ENCODE measurements around the gene CRTAP.
"Not testable (repeated sequence)": the region's sequence is repeated elsewhere in the genome, so short reads cannot be mapped to it uniquely, and the experiment has no call there.

Gene CRTAP

GRCh38 chr3:33074217-33075067 lies 39.4 kb upstream of the CRTAP start:
- Histone ChIP-seq H3K36me3 (ENCODE audit: control insufficient read depth, insufficient read depth, low read length) (peaks cover 3% of the 10 kb centered on the region), H3K27me3 (replicated peaks; ENCODE audit: control insufficient read depth, insufficient read depth, low read length) (no peaks in the 10 kb centered on the region), H3K4me3 (replicated peaks; ENCODE audit: low read depth, low read length) (no peak overlapping the region)
- no peak for DNase-seq (ENCODE audit: extremely low read depth, insufficient read length)
- TF ChIP-seq, protein P1, sequence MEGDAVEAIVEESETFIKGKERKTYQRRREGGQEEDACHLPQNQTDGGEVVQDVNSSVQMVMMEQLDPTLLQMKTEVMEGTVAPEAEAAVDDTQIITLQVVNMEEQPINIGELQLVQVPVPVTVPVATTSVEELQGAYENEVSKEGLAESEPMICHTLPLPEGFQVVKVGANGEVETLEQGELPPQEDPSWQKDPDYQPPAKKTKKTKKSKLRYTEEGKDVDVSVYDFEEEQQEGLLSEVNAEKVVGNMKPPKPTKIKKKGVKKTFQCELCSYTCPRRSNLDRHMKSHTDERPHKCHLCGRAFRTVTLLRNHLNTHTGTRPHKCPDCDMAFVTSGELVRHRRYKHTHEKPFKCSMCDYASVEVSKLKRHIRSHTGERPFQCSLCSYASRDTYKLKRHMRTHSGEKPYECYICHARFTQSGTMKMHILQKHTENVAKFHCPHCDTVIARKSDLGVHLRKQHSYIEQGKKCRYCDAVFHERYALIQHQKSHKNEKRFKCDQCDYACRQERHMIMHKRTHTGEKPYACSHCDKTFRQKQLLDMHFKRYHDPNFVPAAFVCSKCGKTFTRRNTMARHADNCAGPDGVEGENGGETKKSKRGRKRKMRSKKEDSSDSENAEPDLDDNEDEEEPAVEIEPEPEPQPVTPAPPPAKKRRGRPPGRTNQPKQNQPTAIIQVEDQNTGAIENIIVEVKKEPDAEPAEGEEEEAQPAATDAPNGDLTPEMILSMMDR (IDR thresholded peaks at IDR 0.05; ENCODE audit: insufficient read depth, low read length, poor library complexity, severe bottlenecking), result peak; percentile 90

GRCh38 chr3:33075995-33076394 lies 37.8 kb upstream of the CRTAP start:
- no peaks in the 10 kb centered on the region for H3K27me3 ChIP-seq (replicated peaks; ENCODE audit: control insufficient read depth, insufficient read depth, low read length)
- no peak for DNase-seq (ENCODE audit: extremely low read depth, insufficient read length)
- peaks cover 3% of the 10 kb centered on the region for H3K36me3 ChIP-seq (ENCODE audit: control insufficient read depth, insufficient read depth, low read length)
- TF ChIP-seq, protein P1 (IDR thresholded peaks at IDR 0.05; ENCODE audit: insufficient read depth, low read length, poor library complexity, severe bottlenecking), result no peak
- no peak overlapping the region for H3K4me3 ChIP-seq (replicated peaks; ENCODE audit: low read depth, low read length)

GRCh38 chr3:33076952-33077351 lies 36.9 kb upstream of the CRTAP start:
- Histone ChIP-seq H3K4me3 (replicated peaks; ENCODE audit: low read depth, low read length) (no peak overlapping the region), H3K27me3 (replicated peaks; ENCODE audit: control insufficient read depth, insufficient read depth, low read length) (no peaks in the 10 kb centered on the region), H3K36me3 (ENCODE audit: control insufficient read depth, insufficient read depth, low read length) (peaks cover 3% of the 10 kb centered on the region)
- TF ChIP-seq, protein P1 (IDR thresholded peaks at IDR 0.05; ENCODE audit: insufficient read depth, low read length, poor library complexity, severe bottlenecking), result no peak
- no peak for DNase-seq (ENCODE audit: extremely low read depth, insufficient read length)

GRCh38 chr3:33077976-33078375 lies 35.8 kb upstream of the CRTAP start:
- Histone ChIP-seq H3K27me3 (replicated peaks; ENCODE audit: control insufficient read depth, insufficient read depth, low read length) (no peaks in the 10 kb centered on the region), H3K4me3 (replicated peaks; ENCODE audit: low read depth, low read length) (no peak overlapping the region), H3K36me3 (ENCODE audit: control insufficient read depth, insufficient read depth, low read length) (peaks cover 1% of the 10 kb centered on the region)
- TF ChIP-seq, protein P1 (IDR thresholded peaks at IDR 0.05; ENCODE audit: insufficient read depth, low read length, poor library complexity, severe bottlenecking), result no peak
- no peak for DNase-seq (ENCODE audit: extremely low read depth, insufficient read length)

DNA sequence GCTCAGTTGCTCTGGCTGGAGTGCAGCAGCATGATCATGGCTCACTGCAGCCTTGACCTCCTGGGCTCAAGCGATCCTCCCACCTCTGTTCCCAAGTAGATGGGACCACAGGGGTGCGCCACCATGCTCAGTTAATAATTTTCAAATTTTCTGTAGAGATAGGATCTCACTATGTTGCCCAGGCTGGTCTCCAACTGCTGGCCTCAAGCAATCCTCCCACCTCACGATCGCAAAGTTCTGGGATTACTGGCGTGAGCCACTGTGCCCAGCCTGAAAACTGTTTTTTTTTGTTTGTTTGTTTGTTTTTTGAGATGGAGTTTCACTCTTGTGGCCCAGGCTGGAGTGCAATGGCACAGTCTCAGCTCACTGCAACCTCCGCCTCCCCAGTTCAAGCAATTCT lies 34.0 kb upstream of the CRTAP start:
- DNase-seq (ENCODE audit: extremely low read depth, insufficient read length); H3K27me3 ChIP-seq (replicated peaks; ENCODE audit: control insufficient read depth, insufficient read depth, low read length); H3K4me3 ChIP-seq (replicated peaks; ENCODE audit: low read depth, low read length); H3K36me3 ChIP-seq (ENCODE audit: control insufficient read depth, insufficient read depth, low read length): not testable (repeated sequence)

DNA sequence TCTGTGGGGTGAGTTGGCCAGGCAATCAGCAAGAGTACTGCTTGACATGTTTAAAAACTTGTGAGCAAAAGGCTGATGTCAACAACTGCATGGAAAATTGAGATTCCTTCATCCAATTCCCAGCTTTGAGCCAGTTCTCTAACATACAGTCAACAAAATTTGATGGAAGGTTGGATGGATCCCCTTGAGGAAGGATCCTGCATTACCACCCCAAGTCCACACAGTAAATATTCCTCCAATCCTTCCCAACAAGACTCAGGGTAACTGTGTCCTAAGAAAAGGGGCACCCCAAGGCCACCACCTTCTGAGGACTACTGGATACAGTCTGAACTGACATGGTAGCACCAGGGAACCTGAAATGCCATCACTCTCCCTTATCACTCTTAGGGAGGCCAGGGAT lies 32.0 kb upstream of the CRTAP start:
- no peak overlapping the region for H3K4me3 ChIP-seq (replicated peaks; ENCODE audit: low read depth, low read length)
- no peaks in the 10 kb centered on the region; the same call in 1 of the 2 replicates for H3K36me3 ChIP-seq (ENCODE audit: control insufficient read depth, insufficient read depth, low read length)
- DNase-seq (ENCODE audit: extremely low read depth, insufficient read length), result no peak
- TF ChIP-seq, protein P1 (IDR thresholded peaks at IDR 0.05; ENCODE audit: insufficient read depth, low read length, poor library complexity, severe bottlenecking), result no peak
- no peaks in the 10 kb centered on the region for H3K27me3 ChIP-seq (replicated peaks; ENCODE audit: control insufficient read depth, insufficient read depth, low read length)

All from GM06990 (cell line).